ENCODE results near the gene CYP27C1. TPM values are rescaled to one million over a fixed set of nuclear protein-coding genes. Genes with fewer than 3 reads are reported as not detected.
"Not testable (repeated sequence)": the region's sequence is repeated elsewhere in the genome, so short reads cannot be mapped to it uniquely, and the experiment has no call there.

Gene CYP27C1
- total and polyA plus RNA-seq, 4 donors: 0.02 to 0.14 (median 0.07) TPM

DNA sequence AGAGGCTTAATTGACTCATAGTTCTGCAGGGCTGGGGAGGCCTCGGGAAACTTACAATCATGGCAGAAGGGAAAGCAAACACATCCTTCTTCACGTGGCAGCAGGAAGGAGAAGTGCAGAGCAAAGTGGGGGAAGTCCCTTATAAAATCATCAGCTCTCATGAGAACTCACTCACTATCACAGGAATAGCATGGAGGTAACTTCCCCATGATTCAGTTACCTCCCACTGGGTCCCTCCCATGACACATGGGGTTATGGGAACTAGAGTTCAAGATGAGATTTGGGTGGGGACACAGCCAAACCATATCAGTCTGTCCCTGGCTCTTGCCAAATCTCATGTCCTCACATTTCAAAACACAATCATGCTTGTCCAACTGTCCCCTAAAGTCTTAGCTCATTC is 21.1 kb upstream of the CYP27C1 start:
- H3K4me1 ChIP-seq (ENCODE audit: control insufficient read depth in 4 of 4, insufficient read depth in 4 of 4, low read length in 3 of 4); H3K9me3 ChIP-seq (ENCODE audit: control insufficient read depth in 4 of 4, low read length in 3 of 4); H3K4me3 ChIP-seq (ENCODE audit: low read depth in 1 of 3, low read length in 3 of 3); H3K27me3 ChIP-seq (ENCODE audit: control insufficient read depth in 4 of 4, insufficient read depth in 4 of 4, low read length in 3 of 4); H3K36me3 ChIP-seq (ENCODE audit: control insufficient read depth in 4 of 4, insufficient read depth in 3 of 4, low read depth in 1 of 4, low read length in 3 of 4); H3K27ac ChIP-seq (ENCODE audit: low read depth in 1 of 2, low read length in 2 of 2); DNase-seq (ENCODE audit: low spot score); H3K9ac ChIP-seq (ENCODE audit: low read depth in 1 of 2, low read length in 2 of 2): not testable (repeated sequence)
- 70% methylated on average over 2 of the region's 2 CpGs for WGBS

DNA sequence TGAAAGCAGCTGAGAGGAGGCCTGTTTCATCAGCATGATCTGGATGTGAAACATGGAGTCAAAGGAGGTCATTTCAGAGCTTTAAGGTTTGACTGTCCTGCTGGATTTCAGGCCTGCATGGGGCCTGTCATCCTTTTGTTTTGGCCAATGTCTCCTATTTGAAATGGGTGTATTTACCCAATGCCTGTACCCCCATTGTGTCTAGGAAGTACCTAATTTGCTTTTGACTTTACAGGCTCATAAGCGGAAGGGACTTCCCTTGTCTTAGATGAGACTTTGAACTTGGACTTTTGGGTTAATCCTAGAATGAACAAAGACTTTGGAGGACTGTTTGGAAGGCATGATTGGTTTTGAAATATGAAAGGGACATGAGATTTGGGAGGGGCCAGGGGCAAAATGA is 19.3 kb upstream of the CYP27C1 start:
- DNase-seq (ENCODE audit: low spot score): no peak
- Histone ChIP-seq H3K27ac (ENCODE audit: low read depth in 1 of 2, low read length in 2 of 2) (no peak overlapping the region), H3K36me3 (ENCODE audit: control insufficient read depth in 4 of 4, insufficient read depth in 3 of 4, low read depth in 1 of 4, low read length in 3 of 4) (no peaks in the 10 kb centered on the region), H3K9me3 (ENCODE audit: control insufficient read depth in 4 of 4, low read length in 3 of 4) (no peaks in the 10 kb centered on the region), H3K27me3 (ENCODE audit: control insufficient read depth in 4 of 4, insufficient read depth in 4 of 4, low read length in 3 of 4) (no peaks in the 10 kb centered on the region), H3K9ac (ENCODE audit: low read depth in 1 of 2, low read length in 2 of 2) (no peak overlapping the region), H3K4me3 (ENCODE audit: low read depth in 1 of 3, low read length in 3 of 3) (no peak overlapping the region), H3K4me1 (ENCODE audit: control insufficient read depth in 4 of 4, insufficient read depth in 4 of 4, low read length in 3 of 4) (no peaks in the 10 kb centered on the region)
- TF ChIP-seq, protein P1, sequence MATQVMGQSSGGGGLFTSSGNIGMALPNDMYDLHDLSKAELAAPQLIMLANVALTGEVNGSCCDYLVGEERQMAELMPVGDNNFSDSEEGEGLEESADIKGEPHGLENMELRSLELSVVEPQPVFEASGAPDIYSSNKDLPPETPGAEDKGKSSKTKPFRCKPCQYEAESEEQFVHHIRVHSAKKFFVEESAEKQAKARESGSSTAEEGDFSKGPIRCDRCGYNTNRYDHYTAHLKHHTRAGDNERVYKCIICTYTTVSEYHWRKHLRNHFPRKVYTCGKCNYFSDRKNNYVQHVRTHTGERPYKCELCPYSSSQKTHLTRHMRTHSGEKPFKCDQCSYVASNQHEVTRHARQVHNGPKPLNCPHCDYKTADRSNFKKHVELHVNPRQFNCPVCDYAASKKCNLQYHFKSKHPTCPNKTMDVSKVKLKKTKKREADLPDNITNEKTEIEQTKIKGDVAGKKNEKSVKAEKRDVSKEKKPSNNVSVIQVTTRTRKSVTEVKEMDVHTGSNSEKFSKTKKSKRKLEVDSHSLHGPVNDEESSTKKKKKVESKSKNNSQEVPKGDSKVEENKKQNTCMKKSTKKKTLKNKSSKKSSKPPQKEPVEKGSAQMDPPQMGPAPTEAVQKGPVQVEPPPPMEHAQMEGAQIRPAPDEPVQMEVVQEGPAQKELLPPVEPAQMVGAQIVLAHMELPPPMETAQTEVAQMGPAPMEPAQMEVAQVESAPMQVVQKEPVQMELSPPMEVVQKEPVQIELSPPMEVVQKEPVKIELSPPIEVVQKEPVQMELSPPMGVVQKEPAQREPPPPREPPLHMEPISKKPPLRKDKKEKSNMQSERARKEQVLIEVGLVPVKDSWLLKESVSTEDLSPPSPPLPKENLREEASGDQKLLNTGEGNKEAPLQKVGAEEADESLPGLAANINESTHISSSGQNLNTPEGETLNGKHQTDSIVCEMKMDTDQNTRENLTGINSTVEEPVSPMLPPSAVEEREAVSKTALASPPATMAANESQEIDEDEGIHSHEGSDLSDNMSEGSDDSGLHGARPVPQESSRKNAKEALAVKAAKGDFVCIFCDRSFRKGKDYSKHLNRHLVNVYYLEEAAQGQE (IDR thresholded peaks at IDR 0.05): no peak
- TF ChIP-seq NR2F2 (IDR thresholded peaks at IDR 0.05) (no peak), GABPA (IDR thresholded peaks at IDR 0.05 in 1 of 2, conservative IDR thresholded peaks at IDR 0.05 in 1 of 2) (no peak), EGR1 (IDR thresholded peaks at IDR 0.05; ENCODE audit: low read depth in 2 of 2) (no peak), FOXA1 (IDR thresholded peaks at IDR 0.05) (no peak), SP1 (IDR thresholded peaks at IDR 0.05) (no peak), FOXA2 (IDR thresholded peaks at IDR 0.05) (no peak), JUND (IDR thresholded peaks at IDR 0.05) (no peak), RAD21 (IDR thresholded peaks at IDR 0.05) (no peak), HNF4G (IDR thresholded peaks at IDR 0.05) (no peak), RXRA (IDR thresholded peaks at IDR 0.05) (no peak), TAF1 (conservative IDR thresholded peaks at IDR 0.05) (no peak)
- TF ChIP-seq, protein P2, sequence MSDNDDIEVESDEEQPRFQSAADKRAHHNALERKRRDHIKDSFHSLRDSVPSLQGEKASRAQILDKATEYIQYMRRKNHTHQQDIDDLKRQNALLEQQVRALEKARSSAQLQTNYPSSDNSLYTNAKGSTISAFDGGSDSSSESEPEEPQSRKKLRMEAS (IDR thresholded peaks at IDR 0.05): no peak
- TF ChIP-seq, protein P3, sequence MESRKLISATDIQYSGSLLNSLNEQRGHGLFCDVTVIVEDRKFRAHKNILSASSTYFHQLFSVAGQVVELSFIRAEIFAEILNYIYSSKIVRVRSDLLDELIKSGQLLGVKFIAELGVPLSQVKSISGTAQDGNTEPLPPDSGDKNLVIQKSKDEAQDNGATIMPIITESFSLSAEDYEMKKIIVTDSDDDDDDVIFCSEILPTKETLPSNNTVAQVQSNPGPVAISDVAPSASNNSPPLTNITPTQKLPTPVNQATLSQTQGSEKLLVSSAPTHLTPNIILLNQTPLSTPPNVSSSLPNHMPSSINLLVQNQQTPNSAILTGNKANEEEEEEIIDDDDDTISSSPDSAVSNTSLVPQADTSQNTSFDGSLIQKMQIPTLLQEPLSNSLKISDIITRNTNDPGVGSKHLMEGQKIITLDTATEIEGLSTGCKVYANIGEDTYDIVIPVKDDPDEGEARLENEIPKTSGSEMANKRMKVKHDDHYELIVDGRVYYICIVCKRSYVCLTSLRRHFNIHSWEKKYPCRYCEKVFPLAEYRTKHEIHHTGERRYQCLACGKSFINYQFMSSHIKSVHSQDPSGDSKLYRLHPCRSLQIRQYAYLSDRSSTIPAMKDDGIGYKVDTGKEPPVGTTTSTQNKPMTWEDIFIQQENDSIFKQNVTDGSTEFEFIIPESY (IDR thresholded peaks at IDR 0.05): no peak
- TF ChIP-seq, protein P4, sequence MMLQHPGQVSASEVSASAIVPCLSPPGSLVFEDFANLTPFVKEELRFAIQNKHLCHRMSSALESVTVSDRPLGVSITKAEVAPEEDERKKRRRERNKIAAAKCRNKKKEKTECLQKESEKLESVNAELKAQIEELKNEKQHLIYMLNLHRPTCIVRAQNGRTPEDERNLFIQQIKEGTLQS (IDR thresholded peaks at IDR 0.05): no peak
- WGBS: 99% methylated on average over 1 of the region's 1 CpG

DNA sequence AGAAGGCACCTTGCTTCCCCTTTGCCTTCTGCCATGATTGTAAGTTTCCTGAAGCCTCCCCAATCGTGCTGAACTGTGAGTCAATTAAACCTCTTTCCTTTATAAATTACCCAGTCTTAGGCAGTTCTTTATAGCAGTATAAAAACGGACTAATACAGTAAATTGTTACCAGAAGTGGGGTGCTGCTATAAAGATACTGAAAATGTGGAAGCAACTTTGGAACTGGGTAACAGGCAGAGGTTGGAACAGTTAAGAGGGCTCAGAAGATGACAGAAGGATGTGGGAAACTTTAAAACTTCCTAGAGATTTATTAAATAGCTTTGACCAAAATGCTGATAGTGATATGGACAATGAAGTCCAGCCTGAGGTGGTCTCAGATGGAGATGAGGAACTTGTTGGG is 17.7 kb upstream of the CYP27C1 start:
- not testable (repeated sequence) for DNase-seq (ENCODE audit: low spot score); H3K27ac ChIP-seq (ENCODE audit: low read depth in 1 of 2, low read length in 2 of 2); H3K4me1 ChIP-seq (ENCODE audit: control insufficient read depth in 4 of 4, insufficient read depth in 4 of 4, low read length in 3 of 4); H3K9ac ChIP-seq (ENCODE audit: low read depth in 1 of 2, low read length in 2 of 2); H3K4me3 ChIP-seq (ENCODE audit: low read depth in 1 of 3, low read length in 3 of 3); H3K9me3 ChIP-seq (ENCODE audit: control insufficient read depth in 4 of 4, low read length in 3 of 4); H3K36me3 ChIP-seq (ENCODE audit: control insufficient read depth in 4 of 4, insufficient read depth in 3 of 4, low read depth in 1 of 4, low read length in 3 of 4); H3K27me3 ChIP-seq (ENCODE audit: control insufficient read depth in 4 of 4, insufficient read depth in 4 of 4, low read length in 3 of 4)
- 67% methylated on average over 2 of the region's 2 CpGs for WGBS

All from liver (tissue), 9 donors.